GM13976 (cell line): ENCODE results near the gene CHGA.

Source experiments
- DNase-seq: peaks from one replicate; pipeline ENCODE4 v3.0.0; 2012; ENCODE audit warnings: low spot score
- CTCF ChIP-seq: IDR thresholded peaks from 2 replicates; pipeline ENCODE4 v1.5.1; 2012; ENCODE audit warnings: borderline replicate concordance, mild to moderate bottlenecking; ENCODE audit not compliant: insufficient read depth; ENCODE audit errors: extremely low read depth, missing control alignments, control extremely low read depth
- in situ Hi-C: fragments of 300-500 bp; cut with MboI; formaldehyde crosslinking; loops from one replicate; pipeline ENCODE4 v1.12.0; 2022; ENCODE audit warnings: low sequenced_read_pairs, mixed read lengths, inconsistent platforms; ENCODE audit not compliant: unreplicated experiment

The CHGA gene

GRCh38 chr14:92958373-92959188 is 35.6 kb downstream of the CHGA start:
- TF ChIP-seq CTCF = no peak
- no peak for DNase-seq
- in situ Hi-C loops = no loop called here

GRCh38 chr14:92959189-92959531 is 36.2 kb downstream of the CHGA start:
- DNase-seq = no peak
- in situ Hi-C loops = no loop called here
- no peak for TF ChIP-seq CTCF

DNA sequence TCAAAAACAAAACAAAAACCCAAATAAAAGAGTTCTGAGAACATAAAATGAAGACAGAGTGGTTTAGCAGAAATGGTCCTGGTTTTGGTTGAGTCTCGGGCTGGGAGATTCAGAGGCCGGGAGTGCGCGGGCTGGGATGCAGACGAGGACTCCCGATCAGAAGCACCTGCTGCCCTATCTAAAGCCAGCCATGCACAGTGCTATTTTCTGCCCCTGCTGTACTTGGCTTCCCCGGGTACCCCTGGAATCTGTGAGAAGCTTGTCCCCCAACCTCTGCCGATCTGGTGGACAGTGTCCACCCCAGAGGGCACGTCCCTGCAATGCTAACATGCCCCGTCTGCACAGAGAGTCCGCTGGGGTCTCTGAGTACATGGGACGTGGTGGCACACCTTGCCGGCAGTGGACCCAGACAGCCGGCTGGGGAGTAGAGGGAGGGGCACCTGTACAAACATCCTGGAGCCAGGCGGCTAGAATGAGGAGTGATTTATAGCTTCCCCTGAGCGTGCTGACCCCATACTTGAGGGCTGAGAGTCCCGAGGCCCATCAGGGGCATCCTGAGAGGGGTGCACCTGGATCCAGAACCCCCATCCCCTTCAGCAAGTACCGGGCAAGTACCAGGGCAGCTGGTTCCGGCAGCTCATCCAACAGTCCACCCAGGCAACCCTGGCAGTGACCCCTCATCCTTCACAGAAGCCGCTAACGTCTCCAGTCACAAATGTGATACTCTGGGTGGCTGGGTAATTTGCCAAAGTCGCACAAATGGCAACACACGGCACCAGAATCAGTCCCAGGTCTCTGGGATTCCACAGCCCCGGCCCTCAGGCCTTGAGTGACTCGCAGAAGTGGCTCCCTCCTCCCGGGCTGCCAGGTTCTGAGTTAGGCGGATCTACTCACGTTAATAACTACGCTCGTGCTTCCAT is 37.1 kb downstream of the CHGA start:
- TF ChIP-seq CTCF = no peak
- no peak for DNase-seq
- in situ Hi-C loops = no loop called here

DNA sequence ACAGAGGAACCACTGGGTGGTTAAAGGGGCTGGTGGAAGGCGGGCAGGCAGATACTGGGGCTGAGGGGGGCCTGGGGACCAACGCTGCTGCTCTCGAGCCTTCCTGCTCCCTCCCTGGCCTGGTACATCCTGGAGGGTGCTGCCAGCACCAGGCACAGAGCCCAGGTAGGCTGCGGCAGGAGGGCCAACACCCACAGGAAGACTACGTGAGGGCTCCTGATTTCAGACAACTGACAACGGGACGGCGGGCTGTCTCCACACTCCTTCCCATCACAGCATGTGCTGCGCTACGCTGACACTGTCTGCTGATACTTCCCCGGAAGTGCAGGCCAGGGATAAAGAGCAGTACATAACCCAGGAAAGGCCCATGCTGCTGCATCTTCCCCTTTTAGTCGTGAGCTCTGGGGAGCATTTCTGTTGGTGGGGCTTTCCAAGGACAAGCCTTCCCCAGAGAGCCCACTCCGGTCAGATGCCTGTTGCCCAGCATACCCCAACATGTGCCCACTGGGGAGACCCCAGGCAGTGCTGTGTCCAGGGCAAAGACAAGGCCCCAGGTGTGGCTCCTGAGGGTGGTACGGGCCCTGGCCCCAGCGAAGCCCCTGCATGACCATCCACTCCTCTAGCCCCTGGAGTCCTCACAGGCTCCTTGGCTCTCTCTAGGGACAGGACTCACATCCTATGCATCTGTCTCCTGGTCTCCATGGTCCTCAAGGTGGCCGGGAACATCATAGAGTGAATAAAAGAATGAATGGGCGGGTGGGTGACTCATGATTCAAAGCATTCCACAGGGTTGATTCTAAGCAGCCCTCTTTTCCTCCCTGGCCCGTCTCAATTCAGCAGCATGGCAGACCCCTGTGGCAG is 38.0 kb downstream of the CHGA start:
- in situ Hi-C loops = no loop called here
- DNase-seq = no peak
- no peak for TF ChIP-seq CTCF

- TF ChIP-seq CTCF = no peak
- in situ Hi-C loops = no loop called here
- no peak for DNase-seq
Measured at GRCh38 chr14:92961567-92961855, 38.6 kb downstream of the CHGA start.
